ENCODE measurements around the gene MXD4.
A peak's percentile ranks its signal among the peaks of the same experiment; 100 is the strongest.

The MXD4 gene

DNA sequence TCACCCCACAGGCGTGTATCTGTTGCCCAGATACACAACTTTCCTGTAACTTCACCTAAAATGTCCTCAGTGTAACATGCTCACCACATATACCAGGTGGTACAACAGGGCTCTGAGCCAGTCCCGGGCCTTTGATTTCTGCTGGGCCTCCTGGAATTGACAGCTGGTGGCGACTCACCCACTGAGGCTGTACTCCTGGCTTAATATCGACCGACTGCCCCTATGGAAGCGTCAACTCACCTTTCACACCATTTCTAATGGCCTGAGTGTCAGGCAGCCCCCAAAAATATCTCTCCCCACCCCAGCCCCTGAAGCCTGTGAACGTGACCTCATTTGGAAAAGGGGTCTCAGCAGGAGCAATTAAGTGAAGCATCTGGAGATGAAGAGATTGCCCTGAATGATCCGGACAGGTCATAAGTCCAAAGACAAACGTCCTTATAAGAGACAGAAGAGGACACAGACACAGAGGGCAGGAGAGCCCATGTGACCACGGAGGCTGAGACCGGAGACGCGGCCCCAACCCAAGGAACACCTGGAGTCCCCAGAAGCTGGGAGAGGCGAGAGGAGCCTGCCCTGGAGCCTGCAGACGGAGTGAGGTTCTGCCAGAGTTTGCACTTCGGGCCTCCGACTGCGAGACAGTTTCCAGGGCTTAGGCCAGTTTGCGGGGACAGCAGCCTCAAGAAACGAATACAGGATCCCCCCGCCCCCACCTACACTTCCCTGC lies 12.6 kb upstream of the MXD4 start:
- DNase-seq = no peak

- DNase-seq = no peak
Measured at GRCh38 chr4:2273657-2274319, 11.9 kb upstream of the MXD4 start.

DNA sequence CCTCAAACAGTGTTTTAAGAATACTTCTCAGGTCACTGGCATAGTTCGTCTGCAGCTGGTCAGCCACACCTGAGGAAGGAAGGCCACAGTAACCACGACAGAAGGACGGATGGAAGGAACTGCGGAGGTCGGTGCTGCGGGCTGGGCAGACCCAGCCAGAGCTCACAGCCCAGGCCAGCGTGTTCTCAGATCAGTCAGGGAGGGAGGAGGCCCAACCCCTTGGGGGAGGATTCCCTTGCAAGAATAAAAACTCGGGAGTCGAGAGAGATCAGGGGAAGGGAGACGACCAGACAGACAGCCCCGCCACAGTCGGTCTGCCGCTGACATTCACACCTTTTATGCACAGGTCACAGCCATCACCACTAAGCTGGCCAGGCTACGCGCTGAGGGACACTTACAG lies 11.3 kb upstream of the MXD4 start:
- DNase-seq = no peak

GRCh38 chr4:2272828-2273120 lies 10.9 kb upstream of the MXD4 start:
- DNase-seq = no peak

- DNase-seq = no peak
Measured at GRCh38 chr4:2272026-2272827, 10.3 kb upstream of the MXD4 start.

DNA sequence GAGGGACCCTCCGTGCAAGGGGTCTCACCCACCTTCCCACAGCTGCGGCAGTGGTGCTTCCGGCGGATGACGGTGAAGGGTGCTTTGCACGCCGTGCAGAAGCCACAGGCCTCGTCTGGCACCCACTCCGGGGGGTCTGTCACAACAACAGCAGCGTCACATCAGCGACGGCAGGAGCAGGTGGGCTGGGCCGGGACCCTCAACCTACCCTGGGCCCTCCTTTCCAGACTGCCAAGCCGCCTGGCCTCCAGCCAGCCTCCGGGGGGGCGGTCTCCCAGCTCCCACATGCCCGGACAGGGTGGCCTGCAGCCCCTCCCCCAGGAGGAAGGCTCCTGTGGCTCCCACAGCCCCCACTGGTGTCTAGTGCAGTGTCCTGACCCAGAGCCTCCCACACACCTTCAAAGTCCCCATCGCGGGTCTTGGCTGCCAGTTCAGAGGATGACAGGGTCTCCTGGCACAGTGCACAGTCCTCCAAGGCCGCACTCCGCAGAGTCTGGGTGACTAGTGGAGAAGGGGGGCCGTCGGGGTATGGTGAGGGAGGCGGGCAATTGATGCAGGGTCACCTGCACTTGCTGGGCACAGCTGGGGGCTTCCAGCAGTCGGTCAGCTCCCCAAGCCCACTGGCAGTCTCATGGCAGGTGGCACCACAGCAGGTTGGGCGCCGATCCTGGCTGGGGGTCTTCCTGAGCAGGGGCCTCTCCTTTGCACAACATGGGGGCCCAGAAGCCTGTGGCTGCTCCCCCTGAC lies 9.5 kb upstream of the MXD4 start:
- no peak for DNase-seq

DNA sequence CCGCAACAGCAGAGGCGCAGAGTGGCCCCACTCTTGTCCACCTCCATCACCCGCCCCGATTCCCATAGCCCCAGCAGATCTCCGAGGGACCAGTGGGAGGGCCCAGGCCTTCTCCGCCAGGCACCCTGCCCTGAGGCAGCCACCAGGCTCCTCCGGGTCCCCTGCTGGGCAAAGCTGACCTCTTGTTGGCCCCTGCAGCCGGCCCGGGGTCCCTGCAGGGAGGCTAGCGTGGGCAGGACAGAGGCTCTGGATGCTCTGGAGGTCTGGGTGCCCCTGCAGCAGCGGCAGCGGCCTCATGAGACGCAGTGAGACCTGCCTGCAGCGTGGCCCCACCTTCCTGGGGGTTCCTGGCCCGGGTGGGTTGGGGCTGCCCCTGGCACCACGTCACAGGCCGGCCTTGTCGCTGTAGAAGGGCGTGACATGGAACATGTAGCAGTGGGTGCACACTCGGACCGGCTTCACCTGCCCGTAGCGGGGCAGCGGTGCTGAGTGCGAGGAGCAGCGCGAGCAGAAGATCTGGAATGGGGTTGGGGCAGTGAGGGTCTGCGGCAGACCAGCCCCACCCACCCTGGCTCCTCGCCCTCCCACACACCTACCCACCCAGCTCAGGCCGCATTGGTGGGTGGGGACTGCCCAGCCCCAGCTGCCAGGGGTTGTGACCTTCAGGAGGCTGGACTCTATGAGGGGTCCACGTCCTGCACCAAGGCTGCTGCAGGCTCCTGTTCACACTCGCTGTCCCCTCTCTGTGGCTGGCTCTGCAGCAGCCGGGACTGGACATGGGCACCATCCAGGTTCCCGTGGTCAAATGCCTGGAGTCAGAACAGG lies 8.6 kb upstream of the MXD4 start:
- no peak for DNase-seq

DNA sequence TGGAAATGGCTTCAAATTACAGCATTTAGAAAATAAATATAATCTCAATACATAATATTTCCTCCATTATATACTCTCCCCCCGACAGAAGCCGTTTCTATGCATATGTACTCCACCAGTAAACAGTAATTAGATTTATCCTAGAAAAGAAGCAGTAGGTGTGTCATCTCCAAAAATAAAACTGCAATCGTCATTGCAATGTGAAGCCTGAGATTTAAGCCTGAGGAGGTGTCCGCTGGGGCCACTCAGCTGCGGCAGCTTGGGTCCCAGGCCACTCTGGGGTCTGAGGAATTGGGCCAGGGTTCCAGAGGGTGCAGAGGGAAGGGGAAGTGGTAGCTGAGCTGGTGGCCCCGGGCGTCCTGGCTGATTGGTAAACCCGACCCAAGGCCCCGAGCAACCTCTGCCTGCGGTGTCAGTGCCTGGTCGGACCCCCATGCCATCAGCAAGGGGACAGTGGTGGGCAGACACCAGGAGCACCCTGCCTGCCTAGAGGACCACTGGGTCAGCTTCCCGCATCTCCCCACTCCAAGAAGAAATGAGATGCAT lies 7.8 kb upstream of the MXD4 start:
- DNase-seq = no peak

DNA sequence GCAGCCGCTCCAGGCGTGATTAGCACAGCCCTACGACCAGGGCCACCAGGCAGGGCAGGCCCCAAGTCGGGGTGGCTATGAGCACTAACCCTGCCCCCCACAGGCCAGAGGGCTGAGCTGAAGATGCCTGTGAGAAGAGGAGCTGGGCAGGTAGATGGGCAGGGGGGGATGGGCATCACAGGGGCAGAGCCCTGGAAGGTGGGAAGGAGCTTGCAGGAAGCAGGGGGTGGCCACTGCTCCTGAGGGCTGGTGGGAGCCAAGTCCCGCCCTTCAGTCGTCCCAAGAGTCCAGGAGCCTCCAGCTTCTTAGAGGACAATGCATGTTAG lies 7.3 kb upstream of the MXD4 start:
- DNase-seq = no peak

DNA sequence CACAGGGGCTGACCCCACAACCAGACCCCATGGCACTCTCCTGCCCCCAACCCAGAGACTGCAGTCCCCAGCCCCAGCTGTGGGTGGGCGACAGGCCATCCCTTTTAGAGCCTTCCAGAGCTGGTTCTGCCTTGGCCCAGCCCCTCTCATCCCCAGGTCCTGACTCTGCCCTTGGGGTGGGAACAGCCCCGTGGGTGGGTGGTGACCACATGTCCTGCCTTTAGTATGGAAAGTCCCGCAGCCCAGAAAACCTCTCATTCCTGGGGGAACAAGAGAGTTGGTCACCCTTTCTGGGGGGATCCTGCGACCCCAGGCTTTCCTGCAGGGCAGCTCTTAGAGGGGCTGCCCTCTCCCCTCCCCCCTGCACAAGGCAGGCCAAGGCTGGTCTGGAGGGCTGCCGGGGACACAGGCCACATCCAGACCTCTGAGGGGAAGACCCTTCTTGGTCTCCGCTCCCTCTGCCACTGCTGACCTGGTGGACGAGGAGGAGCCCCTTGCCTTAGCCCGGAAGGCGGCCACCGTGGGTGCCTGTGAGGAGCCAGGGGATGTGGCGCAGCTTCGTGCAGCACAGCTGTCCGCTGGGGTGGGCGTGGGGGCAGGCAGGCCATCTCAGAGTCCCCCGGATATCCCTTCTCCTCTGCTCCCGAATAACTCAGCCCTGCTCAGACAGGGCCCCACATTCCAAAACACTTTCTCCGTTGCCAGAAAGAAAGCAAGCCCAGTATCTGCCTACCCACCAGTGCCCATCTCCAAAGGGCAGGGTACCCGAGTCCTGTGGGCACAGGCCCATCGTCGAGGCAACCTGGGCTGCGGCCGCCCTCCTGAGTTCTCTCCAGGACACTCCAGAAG lies 6.7 kb upstream of the MXD4 start:
- no peak for DNase-seq

DNA sequence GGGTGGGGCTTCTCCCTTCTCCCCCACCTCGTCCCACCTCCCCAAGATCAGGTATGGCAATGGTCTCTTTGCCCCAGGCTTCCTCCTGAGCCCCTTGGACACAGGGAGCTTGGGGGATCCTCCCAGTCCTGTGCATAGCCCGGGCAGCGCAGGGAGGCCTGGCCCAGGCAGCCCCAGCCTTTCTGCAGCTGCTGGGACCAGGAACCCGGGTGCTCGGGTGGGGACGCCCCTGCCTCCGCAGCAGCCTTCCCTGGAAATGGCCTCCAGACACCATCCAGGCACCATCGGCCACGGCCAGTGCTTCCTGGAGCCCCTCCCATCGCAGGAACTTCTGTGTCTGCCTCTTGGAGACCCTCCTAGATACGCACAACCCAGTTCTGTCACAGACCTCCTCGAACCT lies 5.9 kb upstream of the MXD4 start:
- no peak for DNase-seq

DNA sequence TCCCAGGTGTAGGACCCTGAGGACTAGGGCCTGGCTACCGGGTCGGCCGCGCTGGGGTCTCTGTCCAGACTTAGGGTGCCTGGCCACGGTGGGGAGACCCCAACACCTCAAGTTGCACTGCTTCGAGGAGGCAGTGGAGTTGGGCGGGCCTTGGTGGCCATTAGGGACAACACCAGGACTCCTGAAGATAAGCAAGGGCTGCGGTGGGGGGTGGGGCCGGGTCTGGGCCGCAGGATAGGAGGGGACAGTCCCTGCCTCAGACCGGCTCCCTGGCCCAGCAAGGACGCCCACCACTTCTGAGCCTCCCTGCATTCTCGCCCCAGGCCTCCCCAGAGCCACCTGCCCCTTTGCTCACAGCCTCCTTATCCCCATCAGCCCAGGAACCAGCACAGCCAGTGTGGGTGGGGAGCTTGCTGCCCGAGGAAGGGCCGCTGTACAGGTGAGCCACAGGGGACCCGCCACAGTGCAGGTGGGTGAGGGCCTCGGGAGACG lies 5.5 kb upstream of the MXD4 start:
- no peak for DNase-seq

GRCh38 chr4:2266821-2267220 lies 4.9 kb upstream of the MXD4 start:
- no peak for DNase-seq

GRCh38 chr4:2266181-2266580 lies 4.3 kb upstream of the MXD4 start:
- DNase-seq = no peak

DNA sequence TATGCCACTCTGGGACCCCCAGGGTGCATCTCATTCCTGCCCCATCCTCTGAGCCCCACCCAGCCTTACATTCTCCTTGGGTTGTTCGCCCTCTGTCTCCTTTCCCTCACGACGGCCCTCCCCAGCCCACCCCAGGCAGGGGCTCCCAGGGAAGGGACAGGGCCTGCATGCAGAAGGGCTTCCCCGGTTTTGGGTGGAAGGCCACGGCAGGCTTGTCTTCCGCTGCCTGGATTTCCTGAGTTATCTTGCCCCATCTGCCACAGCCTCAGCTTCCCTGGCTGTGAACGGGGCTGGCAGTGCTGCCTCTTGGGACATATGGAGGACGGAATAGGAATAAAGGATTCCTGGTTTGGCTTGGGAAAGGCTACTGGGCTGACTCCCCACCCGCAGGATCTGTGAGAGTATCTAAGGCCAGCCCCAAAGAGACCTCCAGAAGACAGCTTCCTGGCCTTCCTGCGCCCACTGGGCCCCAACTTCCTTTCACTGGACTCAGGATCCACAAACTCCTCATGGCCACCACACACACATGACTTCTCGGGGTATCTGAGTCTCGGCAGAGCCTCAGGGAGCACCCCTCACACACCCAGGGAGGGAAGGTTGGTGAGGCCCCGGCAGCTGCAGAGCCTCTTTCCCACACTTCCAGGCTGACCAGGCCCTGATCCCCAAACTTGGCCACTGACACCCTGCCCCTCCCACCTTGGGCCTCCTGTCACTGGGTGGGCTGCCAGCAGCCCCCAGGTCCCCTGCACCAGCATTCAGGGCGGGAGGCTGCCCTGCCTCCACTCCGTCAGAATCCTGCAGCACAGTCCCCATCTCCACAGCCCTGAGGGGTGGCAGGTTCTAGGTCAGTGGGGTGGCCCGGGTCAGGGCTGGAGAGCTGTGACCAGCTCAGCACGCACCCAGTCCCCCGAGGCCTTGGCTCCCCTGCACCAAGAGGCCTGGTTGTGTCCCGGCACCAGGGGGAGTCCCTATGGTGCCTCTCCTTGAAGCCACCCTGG lies 3.5 kb upstream of the MXD4 start:
- DNase-seq = no peak

- DNase-seq = no peak
Measured at GRCh38 chr4:2264481-2265041, 2.7 kb upstream of the MXD4 start.

- DNase-seq = no peak
Measured at GRCh38 chr4:2263926-2264321, 2.0 kb upstream of the MXD4 start.

- no peak for DNase-seq
Measured at GRCh38 chr4:2262944-2263250, 988 bp upstream of the MXD4 start.

- peak; percentile 98 to 100 for DNase-seq
Measured at GRCh38 chr4:2262145-2262943, 435 bp upstream of the MXD4 start.

All from NCI-H187 (cell line).